ENCODE results near the gene COL9A3. TPM values are rescaled to one million over a fixed set of nuclear protein-coding genes. Genes with fewer than 3 reads are reported as not detected.

COL9A3 gene
- total and polyA plus RNA-seq, 5 donors = 4.3 to 13.0 (median 5.7) TPM

- Histone ChIP-seq H3K4me1 (ENCODE audit: control insufficient read depth, insufficient read depth, low read length) (peaks cover 11% of the 10 kb centered on the region), H3K4me3 (ENCODE audit: low read length) (peak overlapping the region; percentile 80), H3K27ac (ENCODE audit: low read length) (peak overlapping the region; percentile 54), H3K27me3 (ENCODE audit: control insufficient read depth, insufficient read depth) (no peaks in the 10 kb centered on the region), H3K9me3 (ENCODE audit: control insufficient read depth, low read length) (no peaks in the 10 kb centered on the region)
- peak; percentile 3 to 9 for ATAC-seq
- 29% methylated on average over 25 of the region's 25 CpGs for whole genome bisulfite sequencing
- intact Hi-C loops (cut with DNase I) = loop anchor here in 1 of 4 donors (5.0 kb wide), 1 partner anchor 139 kb away; no protein-coding TSS in a partner anchor
- peak in 1 of 3 donors; percentile 83 for DNase-seq
Observed at GRCh38 chr20:62805711-62806382, 11.0 kb upstream of the COL9A3 start.

DNA sequence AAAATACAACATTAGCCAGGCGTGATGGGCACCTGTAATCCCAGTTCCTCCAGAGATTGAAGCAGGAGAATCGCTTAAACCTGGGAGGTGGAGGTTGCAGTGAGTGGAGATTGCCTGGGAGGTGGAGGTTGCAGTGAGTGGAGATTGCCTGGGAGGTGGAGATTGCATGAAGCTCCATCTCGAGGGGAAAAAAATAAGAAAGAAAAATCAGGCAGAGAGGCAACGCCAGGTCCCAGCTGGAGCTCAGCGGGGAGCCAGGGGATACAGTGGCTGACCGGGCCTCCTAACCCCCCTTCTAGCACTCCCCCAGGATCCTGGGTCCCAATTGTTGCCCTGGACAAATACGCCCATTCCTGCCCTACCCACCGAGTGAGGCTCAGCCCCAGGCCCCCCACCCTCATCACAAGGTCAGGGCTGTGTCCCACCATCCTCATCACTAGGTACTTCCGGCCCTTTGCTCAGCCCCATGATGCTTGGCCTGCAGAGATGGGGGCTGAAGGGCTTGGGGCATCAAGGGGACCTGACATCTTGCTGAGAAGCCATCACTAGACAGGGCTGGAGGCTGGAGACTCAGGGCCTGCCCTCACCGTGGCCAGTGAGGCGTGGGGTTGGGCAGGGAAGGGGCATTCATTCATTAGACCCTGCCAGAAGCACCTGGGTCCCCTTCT lies 10.3 kb upstream of the COL9A3 start:
- DNase-seq (no peak), ATAC-seq (no peak)
- Histone ChIP-seq H3K9me3 (ENCODE audit: control insufficient read depth, low read length) (no peaks in the 10 kb centered on the region), H3K4me3 (ENCODE audit: low read length) (no peak overlapping the region), H3K27ac (ENCODE audit: low read length) (no peak overlapping the region), H3K27me3 (ENCODE audit: control insufficient read depth, insufficient read depth) (no peaks in the 10 kb centered on the region), H3K4me1 (ENCODE audit: control insufficient read depth, insufficient read depth, low read length) (peaks cover 11% of the 10 kb centered on the region)
- intact Hi-C loops (cut with DNase I) = loop anchor here in 1 of 4 donors (5.0 kb wide), 1 partner anchor 139 kb away; no protein-coding TSS in a partner anchor
- WGBS = 72% methylated on average over 11 of the region's 11 CpGs

DNA sequence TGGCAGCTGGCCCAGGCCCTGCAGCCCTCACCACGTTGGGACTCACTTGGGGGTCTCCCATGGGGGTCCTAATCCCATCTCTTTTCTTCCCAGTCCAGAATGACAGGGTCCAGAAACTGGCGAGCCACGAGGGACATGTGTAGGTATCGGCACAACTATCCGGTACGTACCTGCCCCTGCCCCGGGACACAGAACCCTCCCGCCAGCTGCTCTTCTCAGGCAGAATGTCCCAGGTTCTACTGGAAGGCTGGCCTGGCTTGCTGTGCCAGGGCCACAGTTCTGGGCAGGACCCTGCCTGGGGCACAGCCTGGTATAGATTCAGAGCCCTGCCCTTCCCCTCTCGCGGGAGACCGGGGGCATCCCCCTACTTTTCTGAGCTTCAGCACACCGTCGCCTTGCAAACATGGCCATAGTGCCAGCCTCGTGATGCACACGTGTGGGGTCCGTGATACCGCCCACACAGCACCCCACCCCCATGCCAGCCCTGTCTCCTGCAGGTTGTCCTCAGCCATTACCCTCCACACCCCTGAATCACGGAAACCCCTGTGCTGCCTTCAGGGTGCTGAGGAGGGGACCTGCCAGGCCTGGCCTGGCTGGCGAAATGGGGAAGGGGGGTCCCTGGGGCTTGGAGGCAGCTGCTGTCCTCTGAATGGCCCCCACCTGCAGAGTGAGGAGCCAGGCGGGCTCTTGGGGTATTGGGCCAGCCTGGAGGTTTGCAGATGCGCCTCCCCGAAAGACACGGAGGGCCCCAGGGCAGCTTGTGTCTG lies 9.2 kb upstream of the COL9A3 start:
- intact Hi-C loops (cut with DNase I) = loop anchor here in 1 of 4 donors (5.0 kb wide), 1 partner anchor 140 kb away; no protein-coding TSS in a partner anchor
- no peaks in the 10 kb centered on the region for H3K27me3 ChIP-seq (ENCODE audit: control insufficient read depth, insufficient read depth)
- H3K9me3 ChIP-seq (ENCODE audit: control insufficient read depth, low read length) = no peaks in the 10 kb centered on the region
- no peak for DNase-seq
- peaks cover 11% of the 10 kb centered on the region for H3K4me1 ChIP-seq (ENCODE audit: control insufficient read depth, insufficient read depth, low read length)
- no peak overlapping the region for H3K27ac ChIP-seq (ENCODE audit: low read length)
- 87% methylated on average over 23 of the region's 23 CpGs for WGBS
- no peak overlapping the region for H3K4me3 ChIP-seq (ENCODE audit: low read length)
- ATAC-seq = no peak

DNA sequence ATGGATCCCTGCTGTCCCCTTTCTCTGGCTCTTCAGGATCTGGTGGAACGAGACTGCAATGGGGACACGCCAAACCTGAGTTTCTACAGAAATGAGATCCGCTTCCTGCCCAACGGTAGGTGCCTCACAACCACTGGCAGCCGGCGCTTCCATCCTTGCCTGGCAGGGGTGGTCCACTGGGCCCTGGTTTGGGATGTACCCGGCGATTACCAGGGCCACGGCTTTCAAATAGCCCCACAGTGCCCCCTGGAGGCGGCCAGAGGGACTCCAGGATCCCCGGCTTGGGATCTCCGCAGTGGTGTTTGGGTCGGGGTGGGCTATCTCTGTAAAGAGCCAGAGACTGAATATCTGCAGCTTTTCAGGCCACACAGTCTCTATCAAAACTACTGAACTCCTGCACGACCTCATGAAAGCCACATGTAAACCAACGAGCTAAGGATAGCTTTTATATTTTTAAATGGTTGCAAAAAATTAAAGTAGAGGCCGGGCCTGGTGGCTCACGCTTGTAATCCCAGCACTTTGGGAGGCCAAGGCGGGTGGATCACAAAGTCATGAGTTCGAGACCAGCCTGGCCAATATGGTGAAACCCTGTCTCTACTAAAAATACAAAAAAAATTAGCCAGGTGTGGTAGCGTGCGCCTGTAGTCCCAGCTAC lies 8.5 kb upstream of the COL9A3 start:
- intact Hi-C loops (cut with DNase I) = loop anchor here in 1 of 4 donors (5.0 kb wide), 1 partner anchor 141 kb away; no protein-coding TSS in a partner anchor
- peaks cover 11% of the 10 kb centered on the region for H3K4me1 ChIP-seq (ENCODE audit: control insufficient read depth, insufficient read depth, low read length)
- H3K27ac ChIP-seq (ENCODE audit: low read length) = no peak overlapping the region
- WGBS = 41% methylated on average over 21 of the region's 21 CpGs
- H3K4me3 ChIP-seq (ENCODE audit: low read length) = no peak overlapping the region
- ATAC-seq (peak; percentile 40 to 51), DNase-seq (peak; percentile 66 to 89 (median 88))
- no peaks in the 10 kb centered on the region for H3K27me3 ChIP-seq (ENCODE audit: control insufficient read depth, insufficient read depth)
- H3K9me3 ChIP-seq (ENCODE audit: control insufficient read depth, low read length) = no peaks in the 10 kb centered on the region

DNA sequence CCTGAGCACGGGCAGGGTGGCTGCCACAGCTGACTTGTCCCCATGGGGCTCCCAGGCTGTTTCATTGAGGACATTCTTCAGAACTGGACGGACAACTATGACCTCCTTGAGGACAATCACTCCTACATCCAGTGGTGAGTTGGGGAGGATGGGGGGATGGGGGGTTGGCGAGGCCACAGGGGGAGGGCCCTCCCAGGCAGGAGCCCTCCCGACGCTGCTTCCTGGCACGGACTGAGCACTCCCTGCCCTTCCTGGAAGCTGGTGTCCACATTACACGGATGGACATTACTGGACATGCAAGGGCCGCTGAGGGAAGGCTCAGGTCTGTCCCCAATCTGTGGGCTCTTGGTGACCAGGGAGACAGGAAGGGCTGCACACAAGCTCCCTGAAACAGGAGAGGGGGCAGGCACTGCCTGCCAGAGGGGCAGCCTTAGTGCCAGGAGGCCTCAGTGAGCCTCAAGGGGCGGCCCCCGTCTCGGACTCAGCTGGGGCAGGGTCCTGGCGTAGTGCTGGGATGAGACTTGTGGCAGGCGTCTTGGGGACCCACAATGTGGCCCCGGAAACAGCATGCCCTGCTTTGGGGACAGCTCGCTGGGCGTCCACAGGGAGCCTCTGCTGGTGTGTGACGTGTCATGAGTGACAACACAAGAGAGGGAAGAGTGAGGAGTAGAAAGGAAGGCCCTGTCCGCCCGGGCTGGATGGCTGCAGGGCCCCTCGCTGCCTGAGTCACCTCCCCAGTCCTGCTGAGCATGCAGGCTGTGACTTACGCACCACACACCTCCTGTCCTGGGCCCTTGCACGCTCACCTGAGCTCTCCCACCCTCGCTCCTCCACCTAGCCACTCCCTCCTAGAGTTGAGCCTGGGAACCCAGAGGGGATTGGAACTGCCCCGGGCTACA lies 7.1 kb upstream of the COL9A3 start:
- ATAC-seq = no peak
- no peak overlapping the region for H3K4me3 ChIP-seq (ENCODE audit: low read length)
- no peaks in the 10 kb centered on the region for H3K9me3 ChIP-seq (ENCODE audit: control insufficient read depth, low read length)
- 91% methylated on average over 24 of the region's 24 CpGs for whole genome bisulfite sequencing
- peaks cover 11% of the 10 kb centered on the region for H3K4me1 ChIP-seq (ENCODE audit: control insufficient read depth, insufficient read depth, low read length)
- intact Hi-C loops (cut with DNase I) = loop anchor here in 1 of 4 donors (5.0 kb wide), 1 partner anchor 142 kb away; no protein-coding TSS in a partner anchor
- no peak for DNase-seq
- no peaks in the 10 kb centered on the region for H3K27me3 ChIP-seq (ENCODE audit: control insufficient read depth, insufficient read depth)
- H3K27ac ChIP-seq (ENCODE audit: low read length) = no peak overlapping the region

GRCh38 chr20:62811320-62811719 lies 5.5 kb upstream of the COL9A3 start:
- 93% methylated on average over 21 of the region's 21 CpGs for WGBS
- Histone ChIP-seq H3K27me3 (ENCODE audit: control insufficient read depth, insufficient read depth) (no peaks in the 10 kb centered on the region), H3K4me1 (ENCODE audit: control insufficient read depth, insufficient read depth, low read length) (peaks cover 6% of the 10 kb centered on the region), H3K4me3 (ENCODE audit: low read length) (no peak overlapping the region), H3K9me3 (ENCODE audit: control insufficient read depth, low read length) (no peaks in the 10 kb centered on the region), H3K27ac (ENCODE audit: low read length) (no peak overlapping the region)
- intact Hi-C loops (cut with DNase I) = no loop called here
- ATAC-seq = no peak
- no peak for DNase-seq

DNA sequence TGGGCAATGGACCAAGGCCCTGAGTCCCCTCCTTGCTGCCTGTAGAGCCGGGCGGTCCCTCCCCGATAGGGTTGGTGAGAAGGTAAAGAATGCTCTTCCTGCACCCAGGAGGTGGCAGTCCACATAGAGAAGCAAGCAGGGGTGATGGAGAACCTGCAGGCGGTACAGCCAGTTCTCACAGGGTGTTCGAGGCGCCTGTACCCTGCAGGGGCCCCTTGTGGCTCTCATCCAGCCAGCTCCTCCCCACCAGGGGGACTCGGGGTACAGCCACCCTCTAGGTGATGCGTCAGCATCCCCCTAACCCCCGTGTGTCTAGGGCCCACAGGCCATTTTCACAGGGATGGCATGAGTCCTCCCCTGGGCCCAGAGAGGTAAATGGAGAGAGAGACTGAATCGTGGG lies 5.1 kb upstream of the COL9A3 start:
- 86% methylated on average over 10 of the region's 10 CpGs for WGBS
- intact Hi-C loops (cut with DNase I) = no loop called here
- no peak for ATAC-seq

GRCh38 chr20:62812181-62812906 lies 4.5 kb upstream of the COL9A3 start:
- WGBS = 82% methylated on average over 43 of the region's 43 CpGs
- intact Hi-C loops (cut with DNase I) = no loop called here
- Histone ChIP-seq H3K9me3 (ENCODE audit: control insufficient read depth, low read length) (no peaks in the 10 kb centered on the region), H3K27me3 (ENCODE audit: control insufficient read depth, insufficient read depth) (no peaks in the 10 kb centered on the region), H3K4me3 (ENCODE audit: low read length) (no peak overlapping the region), H3K27ac (ENCODE audit: low read length) (no peak overlapping the region), H3K4me1 (ENCODE audit: control insufficient read depth, insufficient read depth, low read length) (peaks cover 2% of the 10 kb centered on the region)
- DNase-seq = no peak
- no peak for ATAC-seq

More for the DNA sequence above, 5.1 kb upstream of the COL9A3 start:
- no peak overlapping the region for H3K27ac ChIP-seq (ENCODE audit: low read length)
- H3K4me1 ChIP-seq (ENCODE audit: control insufficient read depth, insufficient read depth, low read length) = peaks cover 2% of the 10 kb centered on the region
- DNase-seq = no peak
- H3K9me3 ChIP-seq (ENCODE audit: control insufficient read depth, low read length) = no peaks in the 10 kb centered on the region
- no peaks in the 10 kb centered on the region for H3K27me3 ChIP-seq (ENCODE audit: control insufficient read depth, insufficient read depth)
- no peak overlapping the region for H3K4me3 ChIP-seq (ENCODE audit: low read length)

DNA sequence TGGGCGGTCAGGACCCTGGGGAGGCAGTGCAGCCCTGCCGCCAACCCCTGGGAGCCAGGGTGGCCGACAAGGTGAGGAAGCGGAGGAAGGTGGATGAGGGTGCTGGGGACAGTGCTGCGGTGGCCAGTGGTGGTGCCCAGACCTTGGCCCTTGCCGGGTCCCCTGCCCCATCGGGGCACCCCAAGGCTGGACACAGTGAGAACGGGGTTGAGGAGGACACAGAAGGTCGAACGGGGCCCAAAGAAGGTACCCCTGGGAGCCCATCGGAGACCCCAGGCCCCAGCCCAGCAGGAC lies 4.0 kb upstream of the COL9A3 start:
- Histone ChIP-seq H3K27me3 (ENCODE audit: control insufficient read depth, insufficient read depth) (no peaks in the 10 kb centered on the region), H3K27ac (ENCODE audit: low read length) (no peak overlapping the region), H3K4me1 (ENCODE audit: control insufficient read depth, insufficient read depth, low read length) (peaks cover 2% of the 10 kb centered on the region), H3K9me3 (ENCODE audit: control insufficient read depth, low read length) (no peaks in the 10 kb centered on the region), H3K4me3 (ENCODE audit: low read length) (no peak overlapping the region)
- 93% methylated on average over 11 of the region's 11 CpGs for WGBS
- intact Hi-C loops (cut with DNase I) = no loop called here
- DNase-seq (no peak), ATAC-seq (no peak)
